MM.1S (cell line): ENCODE data around the gene EPB41L1.

Experiments used
- CTCF ChIP-seq: fragments of 300-600 bp; sonication (generic); IDR thresholded peaks from 2 replicates; pipeline ENCODE4 v1.5.1; 2016; ENCODE audit warnings: antibody characterized with exemption, low read length, mixed read lengths
- EZH2 ChIP-seq: fragments of 300-600 bp; sonication (generic); optimal IDR thresholded peaks from 2 replicates; pipeline ENCODE3; 2017; ENCODE audit warnings: low read depth, mild to moderate bottlenecking, antibody characterized with exemption, low read length, mixed read lengths
- EZH2phosphoT487 ChIP-seq: fragments of 300-600 bp; sonication (generic); IDR thresholded peaks from 2 replicates; pipeline ENCODE4 v1.6.1; 2018; ENCODE audit warnings: antibody characterized with exemption, low read length

GRCh38 chr20:36213362-36213761 lies 58.8 kb downstream of the EPB41L1 start:
- TF ChIP-seq CTCF (no peak), EZH2 (no peak), EZH2phosphoT487 (no peak)
